NCI-H2029 treated with DMSO at 0.1 percent for 48 hours (cell line): ENCODE results near the gene ARHGEF17.
A peak's percentile ranks its signal among the peaks of the same experiment; 100 is the strongest.

Source experiments
- DNase-seq: peaks from one replicate; lab custom pipeline; 2025; lab: John Stamatoyannopoulos, UW

The ARHGEF17 gene

GRCh38 chr11:73331138-73331916 is 23.3 kb downstream of the ARHGEF17 start:
- DNase-seq: no peak

DNA sequence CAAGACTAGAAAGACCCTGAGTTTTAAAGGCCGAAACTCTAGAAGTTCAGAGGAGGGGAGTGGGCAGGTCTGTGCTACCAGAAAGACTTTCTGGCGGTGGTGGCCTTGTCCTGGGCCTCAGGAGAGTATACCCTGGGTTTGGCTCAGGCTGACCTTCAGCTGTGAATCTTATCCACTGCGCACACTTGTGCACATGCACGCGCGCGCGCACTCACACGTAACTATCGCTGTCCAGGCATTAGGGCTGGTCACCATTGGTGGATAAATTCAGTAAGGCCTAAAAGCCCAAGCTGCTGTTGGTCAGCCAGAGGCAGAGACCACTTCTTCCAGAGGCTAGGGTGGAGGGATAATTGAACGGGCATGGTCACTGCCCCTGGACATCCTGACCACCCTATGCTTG is 25.1 kb downstream of the ARHGEF17 start:
- no peak for DNase-seq

GRCh38 chr11:73333640-73334383 is 25.7 kb downstream of the ARHGEF17 start:
- no peak for DNase-seq

- no peak for DNase-seq
Observed at GRCh38 chr11:73334384-73335203, 26.5 kb downstream of the ARHGEF17 start.

- peak; percentile 5 for DNase-seq
Observed at GRCh38 chr11:73335204-73335923, 27.3 kb downstream of the ARHGEF17 start.

GRCh38 chr11:73337846-73338245 is 29.8 kb downstream of the ARHGEF17 start:
- no peak for DNase-seq

DNA sequence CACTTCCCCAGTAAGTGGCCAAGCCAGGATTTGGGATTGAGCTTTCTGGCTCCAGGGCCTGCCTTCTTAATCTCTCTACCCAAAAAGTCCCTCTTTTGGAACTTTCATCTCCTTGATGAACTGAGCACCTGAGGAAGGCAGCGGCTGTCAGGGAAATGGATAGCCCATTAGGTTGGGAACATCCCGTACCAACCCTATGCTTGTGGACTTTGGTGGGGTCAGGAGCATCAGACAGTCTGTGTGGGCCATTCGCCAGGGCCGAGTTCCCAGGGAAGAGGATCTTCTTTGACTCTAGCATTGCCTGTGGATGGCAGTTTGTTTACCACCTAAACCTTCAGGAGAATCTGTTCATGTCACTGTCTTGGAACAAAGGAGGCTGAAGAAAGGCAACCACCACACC is 30.2 kb downstream of the ARHGEF17 start:
- DNase-seq: no peak

DNA sequence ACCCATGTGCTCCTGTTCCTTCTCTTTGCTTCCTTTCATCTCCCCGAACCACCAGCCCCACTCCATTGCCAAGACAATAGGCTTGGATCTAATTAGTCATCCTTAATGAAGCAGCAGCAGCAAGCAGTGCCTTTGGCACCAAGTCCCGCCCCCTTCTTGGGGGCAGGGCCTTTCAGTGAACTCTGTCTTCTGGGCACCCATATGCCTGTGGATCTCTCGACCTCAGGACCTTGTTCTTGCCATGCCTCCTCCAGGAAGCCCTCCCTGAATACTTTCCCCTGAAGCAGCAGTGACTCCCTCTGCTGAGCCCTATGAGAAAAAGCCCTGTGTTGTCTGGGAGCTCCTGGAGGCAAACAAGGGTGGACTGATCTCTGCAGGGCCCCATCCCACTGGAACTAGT is 32.1 kb downstream of the ARHGEF17 start:
- no peak for DNase-seq

DNA sequence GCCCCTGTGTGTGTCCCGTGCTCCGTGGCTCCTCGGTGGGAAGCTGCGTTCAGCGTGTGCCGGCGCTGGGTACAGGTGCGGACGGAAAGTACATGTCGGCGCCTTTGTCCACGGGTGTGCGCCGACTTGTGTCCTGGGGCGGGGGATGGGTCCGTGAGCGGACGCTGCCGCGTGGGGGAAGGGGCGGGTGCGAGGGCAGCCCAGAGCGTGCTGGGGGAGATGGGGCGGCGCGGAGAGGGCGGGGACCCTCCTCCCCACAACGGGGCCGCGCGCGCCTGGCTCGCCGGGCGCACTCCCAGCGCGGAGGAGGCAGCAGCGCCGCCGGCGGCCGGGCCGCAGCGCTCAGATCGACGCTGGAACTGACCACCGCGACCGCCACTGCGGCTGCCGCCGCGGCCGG is 34.6 kb downstream of the ARHGEF17 start:
- DNase-seq: no peak

GRCh38 chr11:73343076-73343873 is 35.2 kb downstream of the ARHGEF17 start:
- DNase-seq: no peak

DNA sequence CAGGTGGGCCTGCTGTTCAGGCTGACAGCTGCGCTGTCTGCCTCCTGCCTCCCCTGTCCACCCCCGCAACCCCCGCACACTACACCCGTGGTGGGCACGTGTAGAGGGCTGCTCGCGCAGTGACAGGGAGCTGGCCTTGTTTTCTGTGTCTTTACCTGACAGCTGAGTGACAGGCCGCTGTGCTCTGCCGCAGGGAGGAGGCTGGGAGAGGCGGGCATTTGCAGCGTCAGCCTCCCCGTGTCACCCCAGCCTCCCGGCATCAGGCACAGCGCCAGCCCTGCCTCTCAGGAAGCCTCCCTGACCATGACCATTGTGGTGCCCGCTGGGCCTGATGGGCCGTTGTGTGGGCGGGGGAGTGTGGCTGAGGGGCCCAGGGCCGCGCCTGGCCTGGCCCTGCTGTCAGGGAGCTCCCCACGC is 36.1 kb downstream of the ARHGEF17 start:
- DNase-seq: no peak

GRCh38 chr11:73345481-73346160 is 37.5 kb downstream of the ARHGEF17 start:
- no peak for DNase-seq

- no peak for DNase-seq
Observed at GRCh38 chr11:73346186-73346935, 38.3 kb downstream of the ARHGEF17 start.

- DNase-seq: no peak
Observed at GRCh38 chr11:73347067-73347466, 39.0 kb downstream of the ARHGEF17 start.

GRCh38 chr11:73348838-73349237 is 40.8 kb downstream of the ARHGEF17 start:
- no peak for DNase-seq

GRCh38 chr11:73349633-73350032 is 41.6 kb downstream of the ARHGEF17 start:
- DNase-seq: no peak

GRCh38 chr11:73350908-73351636 is 43.0 kb downstream of the ARHGEF17 start:
- DNase-seq: peak; percentile 67

GRCh38 chr11:73353422-73353821 is 45.3 kb downstream of the ARHGEF17 start:
- DNase-seq: no peak

GRCh38 chr11:73355109-73355508 is 47.0 kb downstream of the ARHGEF17 start:
- DNase-seq: no peak
